ENCODE measurements around the gene SLC43A3.
"Not testable (repeated sequence)": the region's sequence is repeated elsewhere in the genome, so short reads cannot be mapped to it uniquely, and the experiment has no call there.

The SLC43A3 gene

GRCh38 chr11:57409321-57410100, 17.4 kb downstream of the SLC43A3 start:
- Mint-ChIP-seq H3K9me3 (no peaks in the 10 kb centered on the region), H3K27ac (peak overlapping the region; percentile 62), H3K4me3 (no peak overlapping the region), H3K4me1 (peaks cover 85% of the 10 kb centered on the region), H3K36me3 (ENCODE audit: low read depth) (peaks cover 90% of the 10 kb centered on the region), H3K27me3 (no peaks in the 10 kb centered on the region)
- no peak for DNase-seq
- no peak for ATAC-seq

GRCh38 chr11:57408771-57409170, 18.1 kb downstream of the SLC43A3 start:
- no peaks in the 10 kb centered on the region for H3K9me3 Mint-ChIP-seq
- ATAC-seq = no peak
- H3K27me3 Mint-ChIP-seq = no peaks in the 10 kb centered on the region
- peaks cover 85% of the 10 kb centered on the region for H3K36me3 Mint-ChIP-seq (ENCODE audit: low read depth)
- no peak for DNase-seq
- no peak overlapping the region for H3K4me3 Mint-ChIP-seq
- peaks cover 85% of the 10 kb centered on the region for H3K4me1 Mint-ChIP-seq
- H3K27ac Mint-ChIP-seq = peak overlapping the region; percentile 62

GRCh38 chr11:57407941-57408475, 18.9 kb downstream of the SLC43A3 start:
- no peak overlapping the region for H3K4me3 Mint-ChIP-seq

GRCh38 chr11:57407010-57407920, 19.7 kb downstream of the SLC43A3 start:
- Mint-ChIP-seq H3K4me3 (peak overlapping the region; percentile 30), H3K27ac (peak overlapping the region; percentile 96)
- no peak for DNase-seq

More at GRCh38 chr11:57407941-57408475, 18.9 kb downstream of the SLC43A3 start:
- H3K4me1 Mint-ChIP-seq = peaks cover 82% of the 10 kb centered on the region
- no peaks in the 10 kb centered on the region for H3K9me3 Mint-ChIP-seq
- DNase-seq (no peak), ATAC-seq (no peak)
- H3K36me3 Mint-ChIP-seq (ENCODE audit: low read depth) = peaks cover 82% of the 10 kb centered on the region
- peak overlapping the region; percentile 96 for H3K27ac Mint-ChIP-seq
- no peaks in the 10 kb centered on the region for H3K27me3 Mint-ChIP-seq

GRCh38 chr11:57406337-57406904, 20.5 kb downstream of the SLC43A3 start:
- no peaks in the 10 kb centered on the region for H3K9me3 Mint-ChIP-seq

More at GRCh38 chr11:57407010-57407920, 19.7 kb downstream of the SLC43A3 start:
- Mint-ChIP-seq H3K4me1 (peaks cover 79% of the 10 kb centered on the region), H3K27me3 (no peaks in the 10 kb centered on the region), H3K9me3 (no peaks in the 10 kb centered on the region), H3K36me3 (ENCODE audit: low read depth) (peaks cover 80% of the 10 kb centered on the region)
- no peak for ATAC-seq

GRCh38 chr11:57405271-57405860, 21.6 kb downstream of the SLC43A3 start:
- DNase-seq (no peak), ATAC-seq (peak; percentile 29)
- Mint-ChIP-seq H3K9me3 (no peaks in the 10 kb centered on the region), H3K27ac (peak overlapping the region; percentile 96), H3K4me3 (peak overlapping the region; percentile 24), H3K27me3 (no peaks in the 10 kb centered on the region), H3K36me3 (ENCODE audit: low read depth) (peaks cover 67% of the 10 kb centered on the region), H3K4me1 (peaks cover 68% of the 10 kb centered on the region)

More at GRCh38 chr11:57406337-57406904, 20.5 kb downstream of the SLC43A3 start:
- peak; percentile 57 for DNase-seq
- Mint-ChIP-seq H3K36me3 (ENCODE audit: low read depth) (peaks cover 74% of the 10 kb centered on the region), H3K27me3 (no peaks in the 10 kb centered on the region), H3K27ac (peak overlapping the region; percentile 96), H3K4me1 (peaks cover 74% of the 10 kb centered on the region), H3K4me3 (peak overlapping the region; percentile 30)
- peak; percentile 88 for ATAC-seq

GRCh38 chr11:57403802-57404147, 23.1 kb downstream of the SLC43A3 start:
- H3K4me3 Mint-ChIP-seq = no peak overlapping the region
- H3K27me3 Mint-ChIP-seq = no peaks in the 10 kb centered on the region
- H3K27ac Mint-ChIP-seq = no peak overlapping the region
- no peaks in the 10 kb centered on the region for H3K9me3 Mint-ChIP-seq
- ATAC-seq (no peak), DNase-seq (no peak)
- peaks cover 53% of the 10 kb centered on the region for H3K4me1 Mint-ChIP-seq
- H3K36me3 Mint-ChIP-seq (ENCODE audit: low read depth) = peaks cover 51% of the 10 kb centered on the region

GRCh38 chr11:57403003-57403801, 23.7 kb downstream of the SLC43A3 start:
- not testable (repeated sequence) for DNase-seq, ATAC-seq, H3K27me3 Mint-ChIP-seq, H3K4me3 Mint-ChIP-seq, H3K27ac Mint-ChIP-seq, H3K9me3 Mint-ChIP-seq
- H3K4me1 Mint-ChIP-seq = peaks cover 49% of the 10 kb centered on the region
- peaks cover 47% of the 10 kb centered on the region for H3K36me3 Mint-ChIP-seq (ENCODE audit: low read depth)

- Mint-ChIP-seq H3K4me1 (peaks cover 41% of the 10 kb centered on the region), H3K9me3 (no peaks in the 10 kb centered on the region), H3K27ac (no peak overlapping the region), H3K36me3 (ENCODE audit: low read depth) (peaks cover 39% of the 10 kb centered on the region), H3K4me3 (no peak overlapping the region), H3K27me3 (no peaks in the 10 kb centered on the region)
- DNase-seq (no peak), ATAC-seq (no peak)
Measured at GRCh38 chr11:57402188-57403002, 24.5 kb downstream of the SLC43A3 start.

GRCh38 chr11:57399972-57400578, 26.8 kb downstream of the SLC43A3 start:
- H3K27me3 Mint-ChIP-seq = no peaks in the 10 kb centered on the region
- H3K4me1 Mint-ChIP-seq = peaks cover 17% of the 10 kb centered on the region
- H3K4me3 Mint-ChIP-seq = no peak overlapping the region
- H3K9me3 Mint-ChIP-seq = no peaks in the 10 kb centered on the region
- H3K36me3 Mint-ChIP-seq (ENCODE audit: low read depth) = peaks cover 17% of the 10 kb centered on the region
- no peak overlapping the region for H3K27ac Mint-ChIP-seq
- DNase-seq (no peak), ATAC-seq (no peak)

- Mint-ChIP-seq H3K27me3 (no peaks in the 10 kb centered on the region), H3K4me3 (no peak overlapping the region), H3K4me1 (peaks cover 10% of the 10 kb centered on the region), H3K9me3 (no peaks in the 10 kb centered on the region), H3K36me3 (ENCODE audit: low read depth) (peaks cover 10% of the 10 kb centered on the region), H3K27ac (no peak overlapping the region)
- ATAC-seq (no peak), DNase-seq (no peak)
Measured at GRCh38 chr11:57399221-57399620, 27.7 kb downstream of the SLC43A3 start.

GRCh38 chr11:57397394-57397990, 29.4 kb downstream of the SLC43A3 start:
- DNase-seq = no peak
- Mint-ChIP-seq H3K4me1 (no peaks in the 10 kb centered on the region), H3K9me3 (no peaks in the 10 kb centered on the region), H3K27me3 (no peaks in the 10 kb centered on the region), H3K27ac (no peak overlapping the region), H3K36me3 (ENCODE audit: low read depth) (no peaks in the 10 kb centered on the region), H3K4me3 (no peak overlapping the region)
- no peak for ATAC-seq
